ENCODE results near the gene NAP1L4. TPM values are rescaled to one million over a fixed set of nuclear protein-coding genes. Genes with fewer than 3 reads are reported as not detected.

Gene NAP1L4
- total RNA-seq, 1 experiment from 2014 or later = 189 TPM

DNA sequence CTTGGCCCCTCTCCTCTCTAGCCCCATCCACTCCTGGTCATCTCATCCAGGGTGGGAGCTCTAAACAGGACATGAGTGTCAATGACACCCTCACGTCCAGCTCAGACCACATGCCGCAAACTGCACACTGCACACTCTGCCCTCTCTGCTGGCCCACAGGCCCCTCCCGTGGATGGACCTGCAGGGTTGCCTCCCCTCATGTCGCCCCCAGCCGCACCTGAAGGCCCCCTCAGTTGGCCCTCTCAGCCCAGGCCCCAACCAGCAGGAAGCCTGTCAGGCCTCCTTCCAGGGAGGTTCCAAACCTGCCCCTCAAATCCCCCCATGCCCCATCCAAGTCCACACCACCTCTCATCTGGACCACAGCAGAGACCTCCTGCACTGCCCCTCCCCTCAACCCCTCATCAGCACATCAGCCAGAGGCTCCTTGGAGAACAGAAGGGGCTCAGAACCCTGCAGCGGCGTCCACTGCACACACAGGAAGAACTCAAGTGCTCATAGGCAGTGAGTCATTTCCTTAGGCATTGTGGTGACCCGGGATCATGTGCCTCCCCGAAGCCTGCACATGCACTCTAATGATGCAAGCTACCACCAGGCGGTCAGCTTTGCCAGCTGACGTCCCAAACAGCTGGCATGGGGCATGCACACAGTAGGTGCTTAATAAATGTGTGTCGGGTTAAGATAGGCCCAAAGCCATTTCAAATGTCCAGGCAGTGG lies 93.6 kb downstream of the NAP1L4 start:
- Mint-ChIP-seq H3K27me3 (ENCODE audit: low read depth) (peaks cover 74% of the 10 kb centered on the region), H3K4me1 (peaks cover 27% of the 10 kb centered on the region), H3K36me3 (no peaks in the 10 kb centered on the region), H3K27ac (no peak overlapping the region), H3K4me3 (no peak overlapping the region), H3K9me3 (peaks cover 6% of the 10 kb centered on the region; the same call in 1 of the 2 replicates)
- TF ChIP-seq NR3C1 (CRISPR knock-in tag; conservative IDR thresholded peaks at IDR 0.05; ENCODE audit: low read depth) = no peak
- no peak for TF ChIP-seq NFYB (CRISPR knock-in tag; conservative IDR thresholded peaks at IDR 0.05; ENCODE audit: low read depth)
- no peak for TF ChIP-seq MYBL2 (CRISPR knock-in tag; IDR thresholded peaks at IDR 0.05)
- peak; percentile 44; the same call in 1 of the 2 replicates for TF ChIP-seq GABPB1 (CRISPR knock-in tag; IDR thresholded peaks at IDR 0.05)
- no peak for TF ChIP-seq JUN (CRISPR knock-in tag; IDR thresholded peaks at IDR 0.05)
- ATAC-seq = no peak
- CTCF ChIA-PET = no interaction called here
- DNase-seq (ENCODE audit: low spot score) = no peak
- POLR2A ChIA-PET = no interaction called here

DNA sequence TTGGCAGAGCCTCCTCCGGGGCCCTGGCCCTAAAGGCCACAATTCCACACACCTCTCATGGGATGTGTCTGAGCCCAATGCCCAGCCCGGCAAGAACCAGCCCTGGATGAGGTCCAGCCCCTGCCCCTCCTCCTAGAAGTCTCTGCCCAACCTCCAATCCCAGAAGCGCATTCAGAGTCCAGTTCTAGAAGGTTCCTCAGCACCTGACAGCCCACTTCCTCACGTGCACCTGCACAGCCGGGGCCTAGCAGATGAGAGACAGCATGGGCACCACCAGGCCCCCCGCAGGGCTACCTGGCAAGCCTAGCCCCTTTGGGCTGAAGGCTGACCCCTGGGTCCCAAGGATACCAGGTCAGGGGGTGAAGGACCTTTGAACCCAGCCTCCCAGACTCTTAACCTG lies 95.1 kb downstream of the NAP1L4 start:
- H3K27me3 Mint-ChIP-seq (ENCODE audit: low read depth) = peaks cover 76% of the 10 kb centered on the region
- H3K9me3 Mint-ChIP-seq = peaks cover 6% of the 10 kb centered on the region; the same call in 1 of the 2 replicates
- CTCF ChIA-PET = no interaction called here
- POLR2A ChIA-PET = no interaction called here
- H3K4me1 Mint-ChIP-seq = peaks cover 23% of the 10 kb centered on the region
- DNase-seq (ENCODE audit: low spot score) (no peak), ATAC-seq (no peak)
- H3K27ac Mint-ChIP-seq = no peak overlapping the region
- no peak overlapping the region for H3K4me3 Mint-ChIP-seq
- H3K36me3 Mint-ChIP-seq = no peaks in the 10 kb centered on the region
- TF ChIP-seq, protein P1, sequence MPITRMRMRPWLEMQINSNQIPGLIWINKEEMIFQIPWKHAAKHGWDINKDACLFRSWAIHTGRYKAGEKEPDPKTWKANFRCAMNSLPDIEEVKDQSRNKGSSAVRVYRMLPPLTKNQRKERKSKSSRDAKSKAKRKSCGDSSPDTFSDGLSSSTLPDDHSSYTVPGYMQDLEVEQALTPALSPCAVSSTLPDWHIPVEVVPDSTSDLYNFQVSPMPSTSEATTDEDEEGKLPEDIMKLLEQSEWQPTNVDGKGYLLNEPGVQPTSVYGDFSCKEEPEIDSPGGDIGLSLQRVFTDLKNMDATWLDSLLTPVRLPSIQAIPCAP (CRISPR knock-in tag; IDR thresholded peaks at IDR 0.05) = no peak
- TF ChIP-seq IRF2 (CRISPR knock-in tag; IDR thresholded peaks at IDR 0.05; ENCODE audit: borderline replicate concordance, low read depth) (no peak), TCF7 (CRISPR knock-in tag; IDR thresholded peaks at IDR 0.05; ENCODE audit: low read depth) (no peak), NFATC4 (CRISPR knock-in tag; IDR thresholded peaks at IDR 0.05) (no peak), ATF1 (CRISPR knock-in tag; IDR thresholded peaks at IDR 0.05) (no peak), ZNF263 (CRISPR knock-in tag; IDR thresholded peaks at IDR 0.05; ENCODE audit: low read depth) (no peak), HMGA2 (CRISPR knock-in tag; IDR thresholded peaks at IDR 0.05) (no peak), EMX1 (CRISPR knock-in tag; IDR thresholded peaks at IDR 0.05) (no peak), ZNF671 (CRISPR knock-in tag; IDR thresholded peaks at IDR 0.05) (no peak), ESRRA (CRISPR knock-in tag; IDR thresholded peaks at IDR 0.05; ENCODE audit: borderline replicate concordance) (no peak), CREB1 (CRISPR knock-in tag; IDR thresholded peaks at IDR 0.05) (no peak)
- TF ChIP-seq, protein P2, sequence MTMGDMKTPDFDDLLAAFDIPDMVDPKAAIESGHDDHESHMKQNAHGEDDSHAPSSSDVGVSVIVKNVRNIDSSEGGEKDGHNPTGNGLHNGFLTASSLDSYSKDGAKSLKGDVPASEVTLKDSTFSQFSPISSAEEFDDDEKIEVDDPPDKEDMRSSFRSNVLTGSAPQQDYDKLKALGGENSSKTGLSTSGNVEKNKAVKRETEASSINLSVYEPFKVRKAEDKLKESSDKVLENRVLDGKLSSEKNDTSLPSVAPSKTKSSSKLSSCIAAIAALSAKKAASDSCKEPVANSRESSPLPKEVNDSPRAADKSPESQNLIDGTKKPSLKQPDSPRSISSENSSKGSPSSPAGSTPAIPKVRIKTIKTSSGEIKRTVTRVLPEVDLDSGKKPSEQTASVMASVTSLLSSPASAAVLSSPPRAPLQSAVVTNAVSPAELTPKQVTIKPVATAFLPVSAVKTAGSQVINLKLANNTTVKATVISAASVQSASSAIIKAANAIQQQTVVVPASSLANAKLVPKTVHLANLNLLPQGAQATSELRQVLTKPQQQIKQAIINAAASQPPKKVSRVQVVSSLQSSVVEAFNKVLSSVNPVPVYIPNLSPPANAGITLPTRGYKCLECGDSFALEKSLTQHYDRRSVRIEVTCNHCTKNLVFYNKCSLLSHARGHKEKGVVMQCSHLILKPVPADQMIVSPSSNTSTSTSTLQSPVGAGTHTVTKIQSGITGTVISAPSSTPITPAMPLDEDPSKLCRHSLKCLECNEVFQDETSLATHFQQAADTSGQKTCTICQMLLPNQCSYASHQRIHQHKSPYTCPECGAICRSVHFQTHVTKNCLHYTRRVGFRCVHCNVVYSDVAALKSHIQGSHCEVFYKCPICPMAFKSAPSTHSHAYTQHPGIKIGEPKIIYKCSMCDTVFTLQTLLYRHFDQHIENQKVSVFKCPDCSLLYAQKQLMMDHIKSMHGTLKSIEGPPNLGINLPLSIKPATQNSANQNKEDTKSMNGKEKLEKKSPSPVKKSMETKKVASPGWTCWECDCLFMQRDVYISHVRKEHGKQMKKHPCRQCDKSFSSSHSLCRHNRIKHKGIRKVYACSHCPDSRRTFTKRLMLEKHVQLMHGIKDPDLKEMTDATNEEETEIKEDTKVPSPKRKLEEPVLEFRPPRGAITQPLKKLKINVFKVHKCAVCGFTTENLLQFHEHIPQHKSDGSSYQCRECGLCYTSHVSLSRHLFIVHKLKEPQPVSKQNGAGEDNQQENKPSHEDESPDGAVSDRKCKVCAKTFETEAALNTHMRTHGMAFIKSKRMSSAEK (CRISPR knock-in tag; IDR thresholded peaks at IDR 0.05; ENCODE audit: borderline replicate concordance) = no peak
- TF ChIP-seq, protein P3, sequence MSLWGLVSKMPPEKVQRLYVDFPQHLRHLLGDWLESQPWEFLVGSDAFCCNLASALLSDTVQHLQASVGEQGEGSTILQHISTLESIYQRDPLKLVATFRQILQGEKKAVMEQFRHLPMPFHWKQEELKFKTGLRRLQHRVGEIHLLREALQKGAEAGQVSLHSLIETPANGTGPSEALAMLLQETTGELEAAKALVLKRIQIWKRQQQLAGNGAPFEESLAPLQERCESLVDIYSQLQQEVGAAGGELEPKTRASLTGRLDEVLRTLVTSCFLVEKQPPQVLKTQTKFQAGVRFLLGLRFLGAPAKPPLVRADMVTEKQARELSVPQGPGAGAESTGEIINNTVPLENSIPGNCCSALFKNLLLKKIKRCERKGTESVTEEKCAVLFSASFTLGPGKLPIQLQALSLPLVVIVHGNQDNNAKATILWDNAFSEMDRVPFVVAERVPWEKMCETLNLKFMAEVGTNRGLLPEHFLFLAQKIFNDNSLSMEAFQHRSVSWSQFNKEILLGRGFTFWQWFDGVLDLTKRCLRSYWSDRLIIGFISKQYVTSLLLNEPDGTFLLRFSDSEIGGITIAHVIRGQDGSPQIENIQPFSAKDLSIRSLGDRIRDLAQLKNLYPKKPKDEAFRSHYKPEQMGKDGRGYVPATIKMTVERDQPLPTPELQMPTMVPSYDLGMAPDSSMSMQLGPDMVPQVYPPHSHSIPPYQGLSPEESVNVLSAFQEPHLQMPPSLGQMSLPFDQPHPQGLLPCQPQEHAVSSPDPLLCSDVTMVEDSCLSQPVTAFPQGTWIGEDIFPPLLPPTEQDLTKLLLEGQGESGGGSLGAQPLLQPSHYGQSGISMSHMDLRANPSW (CRISPR knock-in tag; conservative IDR thresholded peaks at IDR 0.05; ENCODE audit: low read depth) = no peak
- TF ChIP-seq, protein P4, sequence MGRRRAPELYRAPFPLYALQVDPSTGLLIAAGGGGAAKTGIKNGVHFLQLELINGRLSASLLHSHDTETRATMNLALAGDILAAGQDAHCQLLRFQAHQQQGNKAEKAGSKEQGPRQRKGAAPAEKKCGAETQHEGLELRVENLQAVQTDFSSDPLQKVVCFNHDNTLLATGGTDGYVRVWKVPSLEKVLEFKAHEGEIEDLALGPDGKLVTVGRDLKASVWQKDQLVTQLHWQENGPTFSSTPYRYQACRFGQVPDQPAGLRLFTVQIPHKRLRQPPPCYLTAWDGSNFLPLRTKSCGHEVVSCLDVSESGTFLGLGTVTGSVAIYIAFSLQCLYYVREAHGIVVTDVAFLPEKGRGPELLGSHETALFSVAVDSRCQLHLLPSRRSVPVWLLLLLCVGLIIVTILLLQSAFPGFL (CRISPR knock-in tag; IDR thresholded peaks at IDR 0.05; ENCODE audit: borderline replicate concordance) = no peak
- TF ChIP-seq, protein P5, sequence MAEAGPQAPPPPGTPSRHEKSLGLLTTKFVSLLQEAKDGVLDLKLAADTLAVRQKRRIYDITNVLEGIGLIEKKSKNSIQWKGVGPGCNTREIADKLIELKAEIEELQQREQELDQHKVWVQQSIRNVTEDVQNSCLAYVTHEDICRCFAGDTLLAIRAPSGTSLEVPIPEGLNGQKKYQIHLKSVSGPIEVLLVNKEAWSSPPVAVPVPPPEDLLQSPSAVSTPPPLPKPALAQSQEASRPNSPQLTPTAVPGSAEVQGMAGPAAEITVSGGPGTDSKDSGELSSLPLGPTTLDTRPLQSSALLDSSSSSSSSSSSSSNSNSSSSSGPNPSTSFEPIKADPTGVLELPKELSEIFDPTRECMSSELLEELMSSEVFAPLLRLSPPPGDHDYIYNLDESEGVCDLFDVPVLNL (CRISPR knock-in tag; IDR thresholded peaks at IDR 0.05; ENCODE audit: borderline replicate concordance, low read depth) = no peak
- TF ChIP-seq, protein P6, sequence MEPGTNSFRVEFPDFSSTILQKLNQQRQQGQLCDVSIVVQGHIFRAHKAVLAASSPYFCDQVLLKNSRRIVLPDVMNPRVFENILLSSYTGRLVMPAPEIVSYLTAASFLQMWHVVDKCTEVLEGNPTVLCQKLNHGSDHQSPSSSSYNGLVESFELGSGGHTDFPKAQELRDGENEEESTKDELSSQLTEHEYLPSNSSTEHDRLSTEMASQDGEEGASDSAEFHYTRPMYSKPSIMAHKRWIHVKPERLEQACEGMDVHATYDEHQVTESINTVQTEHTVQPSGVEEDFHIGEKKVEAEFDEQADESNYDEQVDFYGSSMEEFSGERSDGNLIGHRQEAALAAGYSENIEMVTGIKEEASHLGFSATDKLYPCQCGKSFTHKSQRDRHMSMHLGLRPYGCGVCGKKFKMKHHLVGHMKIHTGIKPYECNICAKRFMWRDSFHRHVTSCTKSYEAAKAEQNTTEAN (CRISPR knock-in tag; IDR thresholded peaks at IDR 0.05) = no peak
- TF ChIP-seq, protein P7, sequence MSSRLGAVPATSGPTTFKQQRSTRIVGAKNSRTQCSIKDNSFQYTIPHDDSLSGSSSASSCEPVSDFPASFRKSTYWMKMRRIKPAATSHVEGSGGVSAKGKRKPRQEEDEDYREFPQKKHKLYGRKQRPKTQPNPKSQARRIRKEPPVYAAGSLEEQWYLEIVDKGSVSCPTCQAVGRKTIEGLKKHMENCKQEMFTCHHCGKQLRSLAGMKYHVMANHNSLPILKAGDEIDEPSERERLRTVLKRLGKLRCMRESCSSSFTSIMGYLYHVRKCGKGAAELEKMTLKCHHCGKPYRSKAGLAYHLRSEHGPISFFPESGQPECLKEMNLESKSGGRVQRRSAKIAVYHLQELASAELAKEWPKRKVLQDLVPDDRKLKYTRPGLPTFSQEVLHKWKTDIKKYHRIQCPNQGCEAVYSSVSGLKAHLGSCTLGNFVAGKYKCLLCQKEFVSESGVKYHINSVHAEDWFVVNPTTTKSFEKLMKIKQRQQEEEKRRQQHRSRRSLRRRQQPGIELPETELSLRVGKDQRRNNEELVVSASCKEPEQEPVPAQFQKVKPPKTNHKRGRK (CRISPR knock-in tag; IDR thresholded peaks at IDR 0.05; ENCODE audit: borderline replicate concordance) = no peak

All from WTC11 (cell line).